Naive thymus-derived CD4-positive, alpha-beta T cell (primary cell): ENCODE measurements around the gene NUP93. TPM values are rescaled to one million over a fixed set of nuclear protein-coding genes. Genes with fewer than 3 reads are reported as not detected.
A peak's percentile ranks its signal among the peaks of the same experiment; 100 is the strongest.

ENCODE experiments used
- ATAC-seq: fragments of 150-1000 bp; cut with Tn5 transposase; 2 replicates; pipeline ENCODE4 v1.10.0; 2021; ENCODE audit warnings: mild to moderate bottlenecking, moderate library complexity
- CTCF ChIA-PET: fragments of 350-600 bp; sonication (Branson Sonifier 250); formaldehyde crosslinking; loops from one replicate; lab custom pipeline; 2021; ENCODE audit warnings: antibody characterized with exemption; lab: Charles Lee
- POLR2A ChIA-PET: fragments of 350-600 bp; sonication (Branson Sonifier 250); formaldehyde crosslinking; loops from one replicate; lab custom pipeline; 2021; ENCODE audit warnings: antibody characterized with exemption, inconsistent platforms; lab: Charles Lee
- DNase-seq, 9 donors: peaks; one replicate each; pipeline versions ENCODE4 v3.0.0 to v3.0.0-alpha.2; 2020 to 2022; ENCODE audit warnings: mixed read lengths in 1 of 9
- H3K27ac ChIP-seq: one replicate; pipeline ENCODE4 v1.7.0; 2013; ENCODE audit warnings: mild to moderate bottlenecking, low read depth, low read length, moderate library complexity
- H3K27me3 ChIP-seq, 2 donors: one replicate each; pipeline ENCODE4 v1.7.0; 2013; ENCODE audit warnings: low read length in 2 of 2, mild to moderate bottlenecking in 2 of 2, moderate library complexity in 2 of 2; ENCODE audit not compliant: control insufficient read depth in 2 of 2, insufficient read depth in 2 of 2
- H3K36me3 ChIP-seq, 3 experiments: 1 replicate in 2 of 3; 2 replicates in 1 of 3; pipeline ENCODE4 v1.7.0; 2013; ENCODE audit warnings: low read length in 3 of 3, mild to moderate bottlenecking in 3 of 3, moderate library complexity in 1 of 3; ENCODE audit not compliant: insufficient read depth in 3 of 3, control insufficient read depth in 2 of 3
- H3K4me1 ChIP-seq, 2 donors: one replicate each; pipeline ENCODE4 v1.7.0; 2013; ENCODE audit warnings: low read length in 2 of 2, mild to moderate bottlenecking in 2 of 2, moderate library complexity in 1 of 2; ENCODE audit not compliant: control insufficient read depth in 2 of 2, insufficient read depth in 2 of 2
- H3K4me3 ChIP-seq: 2 replicates; pipeline ENCODE4 v1.7.0; 2013; ENCODE audit warnings: mild to moderate bottlenecking, low read length
- H3K9me3 ChIP-seq, 3 experiments: 1 replicate in 2 of 3; 2 replicates in 1 of 3; pipeline ENCODE4 v1.7.0; 2013; ENCODE audit warnings: low read length in 3 of 3; ENCODE audit not compliant: control insufficient read depth in 2 of 3
- H3K27ac Mint-ChIP-seq, 9 donors: one replicate each; pipeline ENCODE4 v1.8.0; 2020 to 2022; ENCODE audit warnings: mixed read lengths in 9 of 9, mild to moderate bottlenecking in 8 of 9, moderate library complexity in 5 of 9, inconsistent platforms in 2 of 9
- H3K27me3 Mint-ChIP-seq, 5 donors: one replicate each; pipeline ENCODE4 v1.8.0; 2021 to 2022; ENCODE audit warnings: mixed read lengths in 5 of 5, mild to moderate bottlenecking in 1 of 5
- H3K36me3 Mint-ChIP-seq, 5 donors: one replicate each; pipeline ENCODE4 v1.8.0; 2020 to 2022; ENCODE audit warnings: mixed read lengths in 5 of 5, mild to moderate bottlenecking in 3 of 5, inconsistent platforms in 1 of 5
- H3K4me1 Mint-ChIP-seq, 7 donors: one replicate each; pipeline ENCODE4 v1.8.0; 2020 to 2022; ENCODE audit warnings: mixed read lengths in 7 of 7, mild to moderate bottlenecking in 3 of 7, inconsistent platforms in 1 of 7
- H3K4me3 Mint-ChIP-seq, 10 donors: one replicate each; pipeline ENCODE4 v1.8.0; 2020 to 2022; ENCODE audit warnings: mild to moderate bottlenecking in 10 of 10, mixed read lengths in 10 of 10, moderate library complexity in 6 of 10, inconsistent platforms in 2 of 10
- H3K9me3 Mint-ChIP-seq, 11 donors: one replicate each; pipeline ENCODE4 v1.8.0; 2020 to 2022; ENCODE audit warnings: mixed read lengths in 11 of 11, mild to moderate bottlenecking in 4 of 11, inconsistent platforms in 1 of 11, moderate library complexity in 1 of 11
- intact Hi-C, 2 donors: fragments of 100-400 bp; cut with micrococcal nuclease; formaldehyde crosslinking; loops; one replicate each; pipeline ENCODE4 v1.15.1; 2023
- polyA plus RNA-seq, 2 donors: library from polyadenylated mRNA; unstranded; fragments of 300-500 nt; fragmentation: Illumina TruSeq; gene quantifications; one replicate each; pipeline ENCODE4 v1.2.3, GENCODE V29; 2021
- total RNA-seq, 6 experiments: library from RNA in 5 of 6; stranded (reverse) in 5 of 6; gene quantifications; 1 replicate in 5 of 6; 2 replicates in 1 of 6; pipeline ENCODE4 v1.2.3 and lab custom pipeline; 2021 to 2026

NUP93 gene
- total and polyA plus RNA-seq, 7 experiments from 2014 or later, result 53.0 to 90.5 (median 64.5) TPM

DNA sequence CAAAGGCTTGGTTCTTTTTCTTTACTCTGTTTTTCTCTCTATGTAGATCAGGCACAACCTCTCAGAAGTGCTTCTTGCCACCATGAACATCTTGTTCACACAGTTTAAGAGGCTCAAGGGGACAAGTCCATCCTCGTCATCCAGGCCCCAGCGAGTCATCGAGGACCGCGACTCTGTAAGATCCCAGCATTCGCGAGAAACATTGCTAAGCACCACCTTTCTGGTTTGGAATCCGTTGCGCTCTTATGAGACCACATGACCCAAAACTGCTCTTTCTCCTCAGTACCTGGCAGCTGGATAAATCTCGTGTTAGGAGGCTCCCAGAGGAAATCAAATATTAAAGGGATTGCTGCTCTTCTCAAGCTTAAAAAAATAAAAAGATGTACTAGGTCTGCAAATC, 111.7 kb downstream of the NUP93 start:
- Mint-ChIP-seq H3K4me3 (no peak overlapping the region), H3K9me3 (no peaks in the 10 kb centered on the region), H3K4me1 (peaks cover 0 to 25% (median 15%) of the 10 kb centered on the region in 7 donors), H3K36me3 (peaks cover 6 to 68% (median 20%) of the 10 kb centered on the region in 5 donors), H3K27me3 (no peaks in the 10 kb centered on the region), H3K27ac (peak overlapping the region in 1 of 9 donors; percentile 47)
- no peaks in the 10 kb centered on the region for H3K27me3 ChIP-seq
- no peak overlapping the region for H3K4me3 ChIP-seq
- H3K9me3 ChIP-seq, result no peaks in the 10 kb centered on the region
- POLR2A ChIA-PET, result no interaction called here
- no peak for ATAC-seq
- intact Hi-C loops, result no loop called here
- H3K36me3 ChIP-seq, result peaks cover 0 to 58% (median 3%) of the 10 kb centered on the region in 3 experiments
- CTCF ChIA-PET, result no interaction called here
- no peak for DNase-seq
- H3K27ac ChIP-seq, result no peak overlapping the region
- H3K4me1 ChIP-seq, result peaks cover 0 to 4% of the 10 kb centered on the region in 2 donors

DNA sequence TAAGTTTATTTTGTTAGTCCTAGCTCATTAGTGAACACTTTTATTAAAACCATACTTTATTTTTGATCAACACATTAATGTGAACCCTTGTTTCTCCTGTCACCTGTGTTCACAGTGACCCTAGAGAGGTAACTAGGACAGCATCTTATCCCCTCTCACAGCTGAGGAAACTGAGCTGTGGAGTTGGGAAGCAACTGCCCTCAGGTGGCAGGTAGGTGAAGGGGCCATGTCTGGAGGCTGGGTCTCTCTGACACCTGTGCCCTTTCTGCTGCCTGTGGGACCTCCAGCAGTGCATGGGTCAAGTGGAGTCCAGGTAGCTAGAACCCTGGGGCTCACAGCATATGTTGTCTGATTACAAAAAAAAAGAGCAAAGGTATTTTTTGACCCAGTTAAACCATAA, 112.2 kb downstream of the NUP93 start:
- Mint-ChIP-seq H3K4me1 (peaks cover 3 to 30% (median 20%) of the 10 kb centered on the region in 7 donors), H3K36me3 (peaks cover 5 to 63% (median 22%) of the 10 kb centered on the region in 5 donors), H3K27me3 (no peaks in the 10 kb centered on the region), H3K4me3 (no peak overlapping the region), H3K27ac (no peak overlapping the region), H3K9me3 (peaks cover 0 to 2% (median 0%) of the 10 kb centered on the region in 11 donors)
- Histone ChIP-seq H3K27ac (no peak overlapping the region), H3K27me3 (no peaks in the 10 kb centered on the region), H3K36me3 (peaks cover 0 to 54% (median 3%) of the 10 kb centered on the region in 3 experiments), H3K9me3 (no peaks in the 10 kb centered on the region), H3K4me1 (peaks cover 0 to 4% of the 10 kb centered on the region in 2 donors), H3K4me3 (no peak overlapping the region)
- ChIA-PET CTCF (interaction anchor here (0.8 to 1.0 kb wide), 2 partner anchors 25 to 122 kb away, joined by 3 to 5 read pairs; no protein-coding TSS in a partner anchor), POLR2A (no interaction called here)
- intact Hi-C loops, result no loop called here
- DNase-seq (no peak), ATAC-seq (no peak)

DNA sequence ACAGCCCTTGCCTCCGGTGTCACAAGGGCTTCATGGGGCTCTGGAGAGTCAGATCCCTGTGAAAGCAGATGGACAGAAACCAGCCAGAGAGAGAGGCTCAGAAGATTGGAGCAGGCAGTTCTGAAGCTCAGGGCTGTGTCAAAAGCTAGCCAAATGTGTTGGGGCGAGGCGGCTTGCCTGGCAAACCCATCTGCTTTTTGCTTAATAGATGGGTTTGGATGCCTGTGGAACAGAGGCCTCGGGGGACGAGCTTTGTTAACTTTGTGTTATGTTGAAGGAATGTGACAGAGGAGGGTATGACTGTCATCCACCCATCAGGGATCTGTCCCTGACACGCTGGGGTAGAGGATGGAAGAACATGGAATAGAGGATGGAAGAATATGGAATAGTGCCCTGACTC, 114.1 kb downstream of the NUP93 start:
- Histone ChIP-seq H3K4me1 (peaks cover 0 to 4% of the 10 kb centered on the region in 2 donors), H3K9me3 (no peaks in the 10 kb centered on the region), H3K27ac (no peak overlapping the region), H3K27me3 (no peaks in the 10 kb centered on the region), H3K36me3 (peaks cover 0 to 44% (median 0%) of the 10 kb centered on the region in 3 experiments), H3K4me3 (no peak overlapping the region)
- CTCF ChIA-PET, result interaction anchor here (1.2 kb wide), 2 partner anchors 16 to 118 kb away, joined by 3 read pairs; no protein-coding TSS in a partner anchor
- intact Hi-C loops, result no loop called here
- DNase-seq (no peak), ATAC-seq (no peak)
- Mint-ChIP-seq H3K4me3 (no peak overlapping the region), H3K36me3 (peaks cover 5 to 56% (median 25%) of the 10 kb centered on the region in 5 donors), H3K27ac (peak overlapping the region in 1 of 9 donors; percentile 11), H3K4me1 (peaks cover 12 to 35% (median 27%) of the 10 kb centered on the region in 7 donors), H3K9me3 (peaks cover 0 to 7% (median 0%) of the 10 kb centered on the region in 11 donors), H3K27me3 (no peaks in the 10 kb centered on the region)
- POLR2A ChIA-PET, result no interaction called here

DNA sequence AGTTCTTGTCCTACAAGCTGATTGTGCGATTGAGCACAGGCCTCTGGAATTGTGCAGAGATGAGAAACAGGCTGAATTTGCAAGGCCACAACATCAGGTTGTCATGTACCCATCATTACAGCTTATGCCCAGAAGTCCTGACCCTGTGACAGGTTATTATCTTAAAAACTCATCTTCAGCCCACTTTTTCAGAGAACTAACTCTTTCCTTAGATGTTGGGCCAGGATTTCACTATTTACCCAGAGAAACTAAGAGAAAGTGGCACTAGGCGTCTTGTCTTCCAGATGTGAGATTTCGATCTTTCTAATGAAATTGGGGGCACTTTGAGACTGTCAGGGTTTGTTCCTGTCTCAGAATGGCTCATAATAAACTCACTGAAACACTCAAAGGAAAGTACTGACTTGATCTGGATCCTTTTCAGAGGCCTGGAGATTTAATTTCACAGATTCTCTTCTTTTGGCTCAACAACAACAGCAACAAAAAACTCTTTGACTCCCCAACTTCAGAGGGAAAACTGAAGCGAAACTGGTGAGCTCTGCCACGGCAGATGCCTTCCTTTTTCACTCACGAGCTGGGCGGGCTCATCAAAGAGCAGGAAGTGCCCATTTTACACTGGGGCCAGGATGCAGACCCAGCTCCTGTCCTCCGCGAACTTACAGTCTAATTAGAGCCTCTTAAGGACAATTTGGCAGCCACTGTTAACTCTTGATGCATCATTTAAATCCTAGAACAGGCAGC, 117.4 kb downstream of the NUP93 start:
- CTCF ChIA-PET, result no interaction called here
- Histone ChIP-seq H3K9me3 (no peaks in the 10 kb centered on the region), H3K4me3 (no peak overlapping the region), H3K36me3 (peaks cover 0 to 21% (median 0%) of the 10 kb centered on the region in 3 experiments), H3K4me1 (peaks cover 0 to 4% of the 10 kb centered on the region in 2 donors), H3K27me3 (no peaks in the 10 kb centered on the region), H3K27ac (peak overlapping the region; percentile 42)
- Mint-ChIP-seq H3K9me3 (peaks cover 0 to 7% (median 0%) of the 10 kb centered on the region in 11 donors), H3K27ac (peak overlapping the region; percentile 67 to 88 (median 83)), H3K27me3 (no peaks in the 10 kb centered on the region), H3K4me3 (peak overlapping the region in 6 of 10 donors; percentile 12 to 61 (median 44)), H3K4me1 (peaks cover 16 to 36% (median 25%) of the 10 kb centered on the region in 7 donors), H3K36me3 (peaks cover 5 to 28% (median 15%) of the 10 kb centered on the region in 5 donors)
- POLR2A ChIA-PET, result interaction anchor here (1.1 to 1.4 kb wide), 2 partner anchors 9 to 11 kb away, joined by 4 to 5 read pairs; no protein-coding TSS in a partner anchor
- peak; percentile 65 for ATAC-seq
- intact Hi-C loops, result no loop called here
- DNase-seq, result peak in 4 of 9 donors; percentile 17 to 37 (median 26)

DNA sequence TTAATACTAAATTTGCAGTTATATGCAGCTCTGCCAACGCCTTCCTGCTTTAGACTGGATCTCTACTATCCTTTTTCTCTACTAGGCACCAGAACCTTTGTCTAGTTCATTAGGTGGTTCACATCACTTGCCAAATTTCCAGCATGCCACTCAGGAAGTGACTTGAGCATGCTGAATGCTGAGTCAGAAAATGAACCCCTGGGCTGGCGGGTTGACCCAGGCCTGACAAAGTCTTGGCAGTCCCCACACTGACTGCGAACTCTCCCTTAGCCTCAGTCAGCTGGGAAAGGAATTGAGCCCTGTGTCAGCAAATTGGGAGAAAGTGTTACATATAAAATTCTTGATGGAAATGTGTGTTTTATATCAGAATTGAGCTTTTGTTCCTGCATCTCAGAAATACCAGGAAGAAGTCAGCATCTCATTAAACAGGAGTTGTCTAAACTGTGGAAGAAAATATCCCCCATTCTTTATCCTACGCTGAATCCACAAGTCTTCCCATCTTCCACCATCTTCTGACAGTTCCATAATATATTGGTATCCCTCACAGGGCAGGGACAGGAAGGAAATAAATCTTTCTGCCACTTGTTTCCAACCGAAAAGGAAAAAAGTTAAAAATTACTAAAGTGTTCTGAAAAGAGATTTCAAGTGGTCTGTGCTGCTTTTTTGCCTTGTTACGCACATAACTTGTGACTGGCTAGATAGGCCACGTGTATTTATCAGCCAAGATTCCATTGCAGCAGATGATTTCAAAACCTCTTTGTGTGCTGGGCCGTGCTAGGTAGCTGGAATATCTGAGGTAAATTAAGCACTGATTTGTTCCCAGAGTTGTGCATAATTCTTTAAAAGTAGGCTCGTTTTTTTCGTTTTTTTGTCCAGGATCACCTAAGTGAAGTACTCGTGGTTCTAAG, 118.4 kb downstream of the NUP93 start:
- Mint-ChIP-seq H3K4me1 (peaks cover 16 to 36% (median 25%) of the 10 kb centered on the region in 7 donors), H3K27ac (peak overlapping the region in 8 of 9 donors; percentile 70 to 88 (median 83)), H3K9me3 (peaks cover 0 to 7% (median 0%) of the 10 kb centered on the region in 11 donors), H3K27me3 (no peaks in the 10 kb centered on the region), H3K4me3 (peak overlapping the region in 2 of 10 donors; percentile 47 to 61), H3K36me3 (peaks cover 5 to 22% (median 15%) of the 10 kb centered on the region in 5 donors)
- intact Hi-C loops, result no loop called here
- Histone ChIP-seq H3K27ac (no peak overlapping the region), H3K4me1 (peaks cover 0 to 4% of the 10 kb centered on the region in 2 donors), H3K27me3 (no peaks in the 10 kb centered on the region), H3K36me3 (peaks cover 0 to 11% (median 0%) of the 10 kb centered on the region in 3 experiments), H3K4me3 (no peak overlapping the region), H3K9me3 (no peaks in the 10 kb centered on the region)
- peak; percentile 41 for ATAC-seq
- DNase-seq, result no peak
- CTCF ChIA-PET, result interaction anchor here (0.6 kb wide), 1 partner anchor 338 kb away, joined by 3 read pairs; the partner anchor contains the start of genes PSME3IP1 and RSPRY1
- POLR2A ChIA-PET, result interaction anchor here (0.6 to 1.1 kb wide), 2 partner anchors 10 to 339 kb away, joined by 3 to 4 read pairs; no protein-coding TSS in a partner anchor
